SK-N-SH treated with all-trans-retinoic acid at 6 μM for 48 hours (cell line): ENCODE results near the gene FYCO1.
A peak's percentile ranks its signal among the peaks of the same experiment; 100 is the strongest.

Source experiments
- ATAC-seq: fragments of 200-7000 bp; cut with Tn5 transposase; 3 replicates; pipeline ENCODE4 v1.9.1; 2020; ENCODE audit warnings: mild to moderate bottlenecking, moderate library complexity
- ARNTL ChIP-seq: fragments of 450-650 bp; formaldehyde crosslinking; IDR thresholded peaks from 2 replicates; pipeline ENCODE4 v1.5.0; 2020; ENCODE audit warnings: low read depth, mild to moderate bottlenecking, moderate library complexity, borderline replicate concordance
- BACH2 ChIP-seq: fragments of 250-450 bp; sonication (Bioruptor Pico); IDR thresholded peaks from 2 replicates; pipeline ENCODE4 v1.9.0; 2021; ENCODE audit warnings: mild to moderate bottlenecking, borderline replicate concordance
- CSDC2 ChIP-seq: fragments of 250-450 bp; sonication (Bioruptor Pico); IDR thresholded peaks from 2 replicates; pipeline ENCODE4 v1.5.0; 2020; ENCODE audit warnings: mild to moderate bottlenecking, moderate library complexity
- GLIS3 ChIP-seq: fragments of 250-450 bp; sonication (Bioruptor Pico); IDR thresholded peaks from 2 replicates; pipeline ENCODE4 v1.5.0; 2020; ENCODE audit warnings: mild to moderate bottlenecking, moderate library complexity
- ISL1 ChIP-seq: fragments of 250-450 bp; sonication (Bioruptor Pico); IDR thresholded peaks from 2 replicates; pipeline ENCODE4 v2.1.2; 2022; ENCODE audit warnings: mild to moderate bottlenecking, moderate library complexity
- OSR1 ChIP-seq: fragments of 250-450 bp; sonication (Bioruptor Pico); IDR thresholded peaks from 2 replicates; pipeline ENCODE4 v1.8.0; 2022; ENCODE audit warnings: moderate library complexity, mild to moderate bottlenecking, inconsistent platforms
- RARB ChIP-seq: fragments of 250-450 bp; sonication (Bioruptor Pico); IDR thresholded peaks from 2 replicates; pipeline ENCODE4 v1.8.0; 2021; ENCODE audit warnings: mild to moderate bottlenecking, moderate library complexity
- TCF4 ChIP-seq: fragments of 250-450 bp; sonication (Bioruptor Pico); IDR thresholded peaks from 2 replicates; pipeline ENCODE4 v1.8.0; 2021; ENCODE audit warnings: mild to moderate bottlenecking, moderate library complexity, borderline replicate concordance
- TOX ChIP-seq: fragments of 250-450 bp; sonication (Bioruptor Pico); IDR thresholded peaks from 2 replicates; pipeline ENCODE4 v1.8.0; 2021; ENCODE audit warnings: mild to moderate bottlenecking, moderate library complexity, borderline replicate concordance
- ZC3H10 ChIP-seq: fragments of 250-450 bp; sonication (Bioruptor Pico); IDR thresholded peaks from 2 replicates; pipeline ENCODE4 v1.5.1; 2021; ENCODE audit warnings: mild to moderate bottlenecking, moderate library complexity
- ZFP3 ChIP-seq: fragments of 250-450 bp; sonication (Bioruptor Pico); IDR thresholded peaks from 2 replicates; pipeline ENCODE4 v1.5.0; 2020; ENCODE audit warnings: mild to moderate bottlenecking, moderate library complexity
- ZFP30 ChIP-seq: fragments of 450-650 bp; formaldehyde crosslinking; IDR thresholded peaks from 2 replicates; pipeline ENCODE4 v1.5.0; 2022; ENCODE audit warnings: mild to moderate bottlenecking, moderate library complexity
- ZNF565 ChIP-seq: fragments of 450-650 bp; formaldehyde crosslinking; conservative IDR thresholded peaks from 2 replicates; pipeline ENCODE4 v1.5.0; 2020; ENCODE audit warnings: low read depth, mild to moderate bottlenecking, moderate library complexity
- TF ChIP-seq, protein P1 (sequence below): fragments of 250-450 bp; sonication (Bioruptor Pico); IDR thresholded peaks from 2 replicates; pipeline ENCODE4 v1.5.0; 2020; ENCODE audit warnings: mild to moderate bottlenecking, moderate library complexity
- TF ChIP-seq, protein P2 (sequence below): fragments of 250-450 bp; sonication (Bioruptor Pico); IDR thresholded peaks from 2 replicates; pipeline ENCODE4 v1.5.1; 2021; ENCODE audit warnings: mild to moderate bottlenecking, moderate library complexity
- TF ChIP-seq, protein P3 (sequence below): fragments of 250-450 bp; sonication (Bioruptor Pico); IDR thresholded peaks from 2 replicates; pipeline ENCODE4 v1.8.0; 2020; ENCODE audit warnings: mild to moderate bottlenecking, moderate library complexity, borderline replicate concordance
- TF ChIP-seq, protein P4 (sequence below): fragments of 250-450 bp; sonication (Bioruptor Pico); IDR thresholded peaks from 2 replicates; pipeline ENCODE4 v1.5.1; 2020; ENCODE audit warnings: low read depth, mild to moderate bottlenecking, moderate library complexity
- TF ChIP-seq, protein P5 (sequence below): fragments of 250-450 bp; sonication (Bioruptor Pico); IDR thresholded peaks from 2 replicates; pipeline ENCODE4 v1.8.0; 2021; ENCODE audit warnings: low read depth, mild to moderate bottlenecking, moderate library complexity, borderline replicate concordance

FYCO1 gene

DNA sequence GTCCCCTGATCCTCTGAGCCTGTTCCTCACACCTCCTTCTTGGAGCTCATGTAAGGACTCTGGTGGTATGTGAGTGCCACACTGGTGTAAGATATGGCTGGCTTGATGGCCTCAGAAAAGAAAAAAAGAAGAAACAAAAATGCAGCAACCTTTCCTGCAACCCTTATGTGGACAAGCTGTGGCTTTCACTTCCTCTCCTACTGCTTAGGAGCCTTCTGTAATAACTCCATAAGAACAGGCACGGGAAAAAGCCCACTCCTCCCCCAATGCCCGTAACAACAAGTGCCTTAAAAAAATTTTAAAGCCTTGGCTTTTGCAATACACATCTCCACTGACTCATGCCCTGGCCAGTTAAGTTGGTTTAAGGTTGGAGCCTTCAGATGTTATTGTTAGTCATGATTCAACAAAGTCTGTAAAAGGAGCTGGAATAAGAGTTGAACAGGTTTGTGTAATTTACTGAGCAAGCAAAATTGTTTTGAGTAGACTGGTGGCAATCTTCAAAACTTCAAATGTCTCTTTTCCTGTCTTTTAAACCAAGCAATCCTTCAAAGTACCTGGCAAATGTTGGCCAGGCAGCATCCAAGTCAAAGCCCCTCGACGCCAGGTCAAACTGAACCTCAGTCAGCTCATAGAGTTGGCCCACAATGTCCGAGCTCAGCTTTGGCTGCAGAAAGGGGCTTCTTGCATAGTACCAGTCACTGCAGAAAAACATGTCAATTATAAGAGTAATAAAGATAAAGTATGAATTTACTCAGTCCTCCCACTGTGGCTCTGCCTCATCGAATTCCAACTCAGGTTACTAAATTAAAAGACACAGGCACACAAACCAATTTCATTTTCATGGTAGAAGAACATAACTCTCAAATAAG is 22.9 kb downstream of the FYCO1 start:
- TF ChIP-seq RARB (CRISPR knock-in tag), result no peak
- TF ChIP-seq ISL1 (CRISPR knock-in tag), result 0 out of 2 replicates have a peak, but pooled peaks have one; percentile 25
- peak; percentile 62 for ATAC-seq

DNA sequence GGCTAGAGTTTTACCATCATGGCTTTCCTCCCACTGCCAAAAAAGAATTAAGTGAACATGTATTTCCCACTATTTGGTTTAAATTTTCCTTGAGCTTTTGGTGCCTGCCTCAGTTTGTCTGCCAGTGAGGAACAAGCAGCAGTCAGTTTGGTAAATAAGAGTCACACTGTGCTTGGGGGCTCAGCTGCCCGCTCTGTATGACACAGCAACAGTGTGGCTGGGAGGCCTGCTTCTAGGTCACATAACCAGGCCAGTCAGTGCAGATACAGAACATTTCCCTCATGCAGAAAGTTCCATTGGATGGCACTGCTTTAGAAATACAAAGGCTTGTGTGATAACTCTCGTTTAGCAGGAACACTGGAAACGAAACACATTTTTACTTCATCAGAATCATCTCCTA is 25.7 kb downstream of the FYCO1 start:
- ATAC-seq, result no peak
- TF ChIP-seq, protein P1, sequence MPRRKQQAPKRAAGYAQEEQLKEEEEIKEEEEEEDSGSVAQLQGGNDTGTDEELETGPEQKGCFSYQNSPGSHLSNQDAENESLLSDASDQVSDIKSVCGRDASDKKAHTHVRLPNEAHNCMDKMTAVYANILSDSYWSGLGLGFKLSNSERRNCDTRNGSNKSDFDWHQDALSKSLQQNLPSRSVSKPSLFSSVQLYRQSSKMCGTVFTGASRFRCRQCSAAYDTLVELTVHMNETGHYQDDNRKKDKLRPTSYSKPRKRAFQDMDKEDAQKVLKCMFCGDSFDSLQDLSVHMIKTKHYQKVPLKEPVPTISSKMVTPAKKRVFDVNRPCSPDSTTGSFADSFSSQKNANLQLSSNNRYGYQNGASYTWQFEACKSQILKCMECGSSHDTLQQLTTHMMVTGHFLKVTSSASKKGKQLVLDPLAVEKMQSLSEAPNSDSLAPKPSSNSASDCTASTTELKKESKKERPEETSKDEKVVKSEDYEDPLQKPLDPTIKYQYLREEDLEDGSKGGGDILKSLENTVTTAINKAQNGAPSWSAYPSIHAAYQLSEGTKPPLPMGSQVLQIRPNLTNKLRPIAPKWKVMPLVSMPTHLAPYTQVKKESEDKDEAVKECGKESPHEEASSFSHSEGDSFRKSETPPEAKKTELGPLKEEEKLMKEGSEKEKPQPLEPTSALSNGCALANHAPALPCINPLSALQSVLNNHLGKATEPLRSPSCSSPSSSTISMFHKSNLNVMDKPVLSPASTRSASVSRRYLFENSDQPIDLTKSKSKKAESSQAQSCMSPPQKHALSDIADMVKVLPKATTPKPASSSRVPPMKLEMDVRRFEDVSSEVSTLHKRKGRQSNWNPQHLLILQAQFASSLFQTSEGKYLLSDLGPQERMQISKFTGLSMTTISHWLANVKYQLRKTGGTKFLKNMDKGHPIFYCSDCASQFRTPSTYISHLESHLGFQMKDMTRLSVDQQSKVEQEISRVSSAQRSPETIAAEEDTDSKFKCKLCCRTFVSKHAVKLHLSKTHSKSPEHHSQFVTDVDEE, result no peak
- no peak for TF ChIP-seq ARNTL (CRISPR knock-in tag)
- TF ChIP-seq, protein P2, sequence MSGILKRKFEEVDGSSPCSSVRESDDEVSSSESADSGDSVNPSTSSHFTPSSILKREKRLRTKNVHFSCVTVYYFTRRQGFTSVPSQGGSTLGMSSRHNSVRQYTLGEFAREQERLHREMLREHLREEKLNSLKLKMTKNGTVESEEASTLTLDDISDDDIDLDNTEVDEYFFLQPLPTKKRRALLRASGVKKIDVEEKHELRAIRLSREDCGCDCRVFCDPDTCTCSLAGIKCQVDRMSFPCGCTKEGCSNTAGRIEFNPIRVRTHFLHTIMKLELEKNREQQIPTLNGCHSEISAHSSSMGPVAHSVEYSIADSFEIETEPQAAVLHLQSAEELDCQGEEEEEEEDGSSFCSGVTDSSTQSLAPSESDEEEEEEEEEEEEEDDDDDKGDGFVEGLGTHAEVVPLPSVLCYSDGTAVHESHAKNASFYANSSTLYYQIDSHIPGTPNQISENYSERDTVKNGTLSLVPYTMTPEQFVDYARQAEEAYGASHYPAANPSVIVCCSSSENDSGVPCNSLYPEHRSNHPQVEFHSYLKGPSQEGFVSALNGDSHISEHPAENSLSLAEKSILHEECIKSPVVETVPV (CRISPR knock-in tag), result no peak
- TF ChIP-seq ZFP3 (CRISPR knock-in tag), result no peak
- no peak for TF ChIP-seq ZFP30 (CRISPR knock-in tag)
- TF ChIP-seq TOX (CRISPR knock-in tag), result no peak
- TF ChIP-seq CSDC2 (CRISPR knock-in tag), result no peak
- no peak for TF ChIP-seq BACH2 (CRISPR knock-in tag)
- TF ChIP-seq ZC3H10 (CRISPR knock-in tag), result no peak
- no peak for TF ChIP-seq ZNF565 (CRISPR knock-in tag)
- TF ChIP-seq, protein P3, sequence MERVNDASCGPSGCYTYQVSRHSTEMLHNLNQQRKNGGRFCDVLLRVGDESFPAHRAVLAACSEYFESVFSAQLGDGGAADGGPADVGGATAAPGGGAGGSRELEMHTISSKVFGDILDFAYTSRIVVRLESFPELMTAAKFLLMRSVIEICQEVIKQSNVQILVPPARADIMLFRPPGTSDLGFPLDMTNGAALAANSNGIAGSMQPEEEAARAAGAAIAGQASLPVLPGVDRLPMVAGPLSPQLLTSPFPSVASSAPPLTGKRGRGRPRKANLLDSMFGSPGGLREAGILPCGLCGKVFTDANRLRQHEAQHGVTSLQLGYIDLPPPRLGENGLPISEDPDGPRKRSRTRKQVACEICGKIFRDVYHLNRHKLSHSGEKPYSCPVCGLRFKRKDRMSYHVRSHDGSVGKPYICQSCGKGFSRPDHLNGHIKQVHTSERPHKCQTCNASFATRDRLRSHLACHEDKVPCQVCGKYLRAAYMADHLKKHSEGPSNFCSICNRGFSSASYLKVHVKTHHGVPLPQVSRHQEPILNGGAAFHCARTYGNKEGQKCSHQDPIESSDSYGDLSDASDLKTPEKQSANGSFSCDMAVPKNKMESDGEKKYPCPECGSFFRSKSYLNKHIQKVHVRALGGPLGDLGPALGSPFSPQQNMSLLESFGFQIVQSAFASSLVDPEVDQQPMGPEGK, result no peak
- no peak for TF ChIP-seq RARB (CRISPR knock-in tag)
- TF ChIP-seq GLIS3, result no peak
- TF ChIP-seq, protein P4, sequence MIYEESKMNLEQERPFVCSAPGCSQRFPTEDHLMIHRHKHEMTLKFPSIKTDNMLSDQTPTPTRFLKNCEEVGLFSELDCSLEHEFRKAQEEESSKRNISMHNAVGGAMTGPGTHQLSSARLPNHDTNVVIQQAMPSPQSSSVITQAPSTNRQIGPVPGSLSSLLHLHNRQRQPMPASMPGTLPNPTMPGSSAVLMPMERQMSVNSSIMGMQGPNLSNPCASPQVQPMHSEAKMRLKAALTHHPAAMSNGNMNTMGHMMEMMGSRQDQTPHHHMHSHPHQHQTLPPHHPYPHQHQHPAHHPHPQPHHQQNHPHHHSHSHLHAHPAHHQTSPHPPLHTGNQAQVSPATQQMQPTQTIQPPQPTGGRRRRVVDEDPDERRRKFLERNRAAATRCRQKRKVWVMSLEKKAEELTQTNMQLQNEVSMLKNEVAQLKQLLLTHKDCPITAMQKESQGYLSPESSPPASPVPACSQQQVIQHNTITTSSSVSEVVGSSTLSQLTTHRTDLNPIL (CRISPR knock-in tag), result no peak
- no peak for TF ChIP-seq TCF4 (CRISPR knock-in tag)

DNA sequence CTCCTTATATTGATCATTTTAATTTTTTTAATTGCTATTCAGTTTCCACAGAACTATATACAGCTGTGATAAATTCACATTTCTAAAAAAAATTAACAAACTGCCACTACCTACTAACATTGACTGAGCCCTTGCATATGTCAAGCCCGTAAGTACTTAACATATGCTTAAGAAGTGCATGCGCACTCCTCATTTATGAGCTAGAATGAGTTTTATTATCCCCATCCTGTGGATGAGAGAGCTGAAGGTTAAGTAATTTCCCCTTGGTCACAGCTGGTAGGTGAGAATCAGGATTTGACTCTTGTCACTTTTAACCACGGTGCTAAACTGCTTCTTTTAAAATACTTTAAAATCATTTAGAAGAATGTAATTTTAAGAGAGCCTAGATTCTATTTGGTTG is 26.5 kb downstream of the FYCO1 start:
- no peak for ATAC-seq
- TF ChIP-seq ZNF565 (CRISPR knock-in tag), result no peak
- TF ChIP-seq OSR1, result no peak
- TF ChIP-seq, protein P1, result no peak
- TF ChIP-seq ZC3H10 (CRISPR knock-in tag), result no peak
- TF ChIP-seq, protein P5, sequence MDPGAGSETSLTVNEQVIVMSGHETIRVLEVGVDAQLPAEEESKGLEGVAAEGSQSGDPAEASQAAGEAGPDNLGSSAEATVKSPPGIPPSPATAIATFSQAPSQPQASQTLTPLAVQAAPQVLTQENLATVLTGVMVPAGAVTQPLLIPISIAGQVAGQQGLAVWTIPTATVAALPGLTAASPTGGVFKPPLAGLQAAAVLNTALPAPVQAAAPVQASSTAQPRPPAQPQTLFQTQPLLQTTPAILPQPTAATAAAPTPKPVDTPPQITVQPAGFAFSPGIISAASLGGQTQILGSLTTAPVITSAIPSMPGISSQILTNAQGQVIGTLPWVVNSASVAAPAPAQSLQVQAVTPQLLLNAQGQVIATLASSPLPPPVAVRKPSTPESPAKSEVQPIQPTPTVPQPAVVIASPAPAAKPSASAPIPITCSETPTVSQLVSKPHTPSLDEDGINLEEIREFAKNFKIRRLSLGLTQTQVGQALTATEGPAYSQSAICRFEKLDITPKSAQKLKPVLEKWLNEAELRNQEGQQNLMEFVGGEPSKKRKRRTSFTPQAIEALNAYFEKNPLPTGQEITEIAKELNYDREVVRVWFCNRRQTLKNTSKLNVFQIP, result no peak
- TF ChIP-seq, protein P3, result no peak
- TF ChIP-seq RARB (CRISPR knock-in tag), result no peak
- TF ChIP-seq, protein P4 (CRISPR knock-in tag), result no peak
